Upper lobe of left lung (tissue), 6 donors: ENCODE results near the gene SLC25A22. TPM values are rescaled to one million over a fixed set of nuclear protein-coding genes. Genes with fewer than 3 reads are reported as not detected.
A peak's percentile ranks its signal among the peaks of the same experiment; 100 is the strongest.

ENCODE experiments used
- ATAC-seq, 2 donors: fragments of 200-7000 bp; cut with Tn5 transposase; one replicate each; pipeline ENCODE4 v1.9.1; 2022; ENCODE audit warnings: mild to moderate bottlenecking in 2 of 2, moderate library complexity in 2 of 2; ENCODE audit not compliant: low FRiP score in 2 of 2
- DNase-seq, 2 donors: peaks; one replicate each; pipeline ENCODE4 v3.0.0-alpha.2; 2019 to 2020
- H3K27ac ChIP-seq, 4 donors: fragments of 200-600 bp; sonication (generic); one replicate each; pipeline ENCODE4 v1.5.1; 2016 to 2019
- H3K27me3 ChIP-seq, 4 donors: fragments of 200-600 bp; sonication (generic); one replicate each; pipeline ENCODE4 v1.5.1; 2017 to 2019
- H3K36me3 ChIP-seq, 4 donors: fragments of 200-600 bp; sonication (generic); one replicate each; pipeline ENCODE4 v1.5.1; 2016 to 2019
- H3K4me1 ChIP-seq, 4 donors: fragments of 200-600 bp; sonication (generic); one replicate each; pipeline ENCODE4 v1.5.1; 2018 to 2019
- H3K4me3 ChIP-seq, 4 donors: fragments of 200-600 bp; sonication (generic); one replicate each; pipeline ENCODE4 v1.5.1; 2017 to 2019; ENCODE audit warnings: mild to moderate bottlenecking in 2 of 4, moderate library complexity in 1 of 4
- H3K9me3 ChIP-seq, 4 donors: fragments of 200-600 bp; sonication (generic); one replicate each; pipeline ENCODE4 v1.5.1; 2018 to 2019
- EP300 ChIP-seq, 4 donors: sonication (generic); formaldehyde crosslinking; IDR thresholded peaks; one replicate each; pipeline ENCODE4 v1.5.1; 2017; ENCODE audit warnings: antibody characterized with exemption in 4 of 4, control low read depth in 2 of 4
- POLR2A ChIP-seq, 4 donors: fragments of 450-650 bp; IDR thresholded peaks; one replicate each; pipeline ENCODE4 v1.5.1; 2016 to 2017; ENCODE audit warnings: antibody characterized with exemption in 4 of 4, mild to moderate bottlenecking in 2 of 4
- POLR2AphosphoS5 ChIP-seq, 2 donors: sonication (generic); formaldehyde crosslinking; IDR thresholded peaks; one replicate each; pipeline ENCODE4 v1.5.1; 2017; ENCODE audit warnings: antibody characterized with exemption in 2 of 2
- WGBS, 2 donors: methylation state at CpG; one replicate each; pipeline ENCODE4 v1.1.5; 2017 to 2018; 5-methylcytosine and 5-hydroxymethylcytosine counted together
- total RNA-seq, 6 donors: library from RNA; depleted of rRNA in 4 of 6; stranded (reverse); fragments of >200 nt in 4 of 6; gene quantifications; one replicate each; pipeline versions ENCODE4 v1.1.0 to v1.2.1, GENCODE V29; 2016 to 2021
- TF ChIP-seq, protein P1 (sequence below), 6 experiments: fragments of 450-650 bp in 4 of 6; fragments of 200-600 bp in 2 of 6; sonication (generic) in 2 of 6; IDR thresholded peaks; one replicate each; pipeline ENCODE4 v1.5.1; 2016 to 2019; ENCODE audit warnings: antibody characterized with exemption in 6 of 6
- donor health status: DM: no; HTN: no; CAD: no; lungs with moderate emphysema.
- donor health status: DM: no; HTN: yes; CAD: no; lungs with severe emphysema.

The SLC25A22 gene
- total RNA-seq, 6 donors from 2014 or later, result 13.6 to 29.3 (median 22.3) TPM

DNA sequence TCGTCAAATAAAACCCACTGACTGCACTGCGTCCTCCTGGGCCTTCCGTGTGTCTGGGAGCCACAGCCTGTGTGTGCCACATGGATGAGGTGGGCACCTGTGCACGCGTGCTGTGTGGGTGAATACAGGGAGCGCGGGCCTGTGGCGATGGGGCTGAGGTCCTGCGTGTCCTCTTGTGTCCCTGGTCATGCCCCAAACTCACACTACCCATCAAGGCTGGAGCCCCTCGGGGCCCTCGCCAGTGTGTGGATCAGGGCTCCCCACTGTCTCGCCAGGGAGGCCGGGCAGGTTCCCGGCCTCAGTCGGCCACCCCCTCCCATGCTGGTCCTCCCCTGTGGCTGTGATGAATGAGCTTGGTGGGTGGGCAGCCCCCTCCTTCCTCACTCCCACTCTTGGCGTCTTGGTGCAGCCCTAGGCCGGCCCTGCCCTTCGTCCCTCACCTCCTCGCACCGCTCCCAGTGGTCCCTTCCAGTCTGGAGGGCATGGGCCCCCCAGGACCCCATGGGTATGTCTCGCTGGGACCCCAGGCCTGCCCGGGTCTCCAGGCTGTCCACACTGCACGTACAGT lies 34.0 kb upstream of the SLC25A22 start:
- Histone ChIP-seq H3K9me3 (no peaks in the 10 kb centered on the region), H3K27ac (peak overlapping the region; percentile 87 to 94 (median 92)), H3K4me1 (peaks cover 77 to 92% (median 80%) of the 10 kb centered on the region in 4 donors), H3K36me3 (peaks cover 0 to 14% (median 13%) of the 10 kb centered on the region in 4 donors), H3K27me3 (peaks cover 0 to 4% (median 0%) of the 10 kb centered on the region in 4 donors), H3K4me3 (peak overlapping the region in 3 of 4 donors; percentile 52 to 95 (median 80))
- DNase-seq (peak in 1 of 2 donors; percentile 73), ATAC-seq (no peak)
- WGBS, 2 donors, result 67 to 84% methylated on average over 7 to 22 of the region's 23 CpGs
- TF ChIP-seq POLR2AphosphoS5 (IDR thresholded peaks at IDR 0.05) (no peak), EP300 (IDR thresholded peaks at IDR 0.05) (no peak), POLR2A (IDR thresholded peaks at IDR 0.05) (no peak)
- TF ChIP-seq, protein P1, sequence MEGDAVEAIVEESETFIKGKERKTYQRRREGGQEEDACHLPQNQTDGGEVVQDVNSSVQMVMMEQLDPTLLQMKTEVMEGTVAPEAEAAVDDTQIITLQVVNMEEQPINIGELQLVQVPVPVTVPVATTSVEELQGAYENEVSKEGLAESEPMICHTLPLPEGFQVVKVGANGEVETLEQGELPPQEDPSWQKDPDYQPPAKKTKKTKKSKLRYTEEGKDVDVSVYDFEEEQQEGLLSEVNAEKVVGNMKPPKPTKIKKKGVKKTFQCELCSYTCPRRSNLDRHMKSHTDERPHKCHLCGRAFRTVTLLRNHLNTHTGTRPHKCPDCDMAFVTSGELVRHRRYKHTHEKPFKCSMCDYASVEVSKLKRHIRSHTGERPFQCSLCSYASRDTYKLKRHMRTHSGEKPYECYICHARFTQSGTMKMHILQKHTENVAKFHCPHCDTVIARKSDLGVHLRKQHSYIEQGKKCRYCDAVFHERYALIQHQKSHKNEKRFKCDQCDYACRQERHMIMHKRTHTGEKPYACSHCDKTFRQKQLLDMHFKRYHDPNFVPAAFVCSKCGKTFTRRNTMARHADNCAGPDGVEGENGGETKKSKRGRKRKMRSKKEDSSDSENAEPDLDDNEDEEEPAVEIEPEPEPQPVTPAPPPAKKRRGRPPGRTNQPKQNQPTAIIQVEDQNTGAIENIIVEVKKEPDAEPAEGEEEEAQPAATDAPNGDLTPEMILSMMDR (IDR thresholded peaks at IDR 0.05), result no peak

GRCh38 chr11:831118-831864 lies 33.2 kb upstream of the SLC25A22 start:
- no peak for TF ChIP-seq POLR2A (IDR thresholded peaks at IDR 0.05)
- no peak for TF ChIP-seq POLR2AphosphoS5 (IDR thresholded peaks at IDR 0.05)
- TF ChIP-seq, protein P1 (IDR thresholded peaks at IDR 0.05), result no peak
- Histone ChIP-seq H3K4me1 (peaks cover 83 to 94% (median 85%) of the 10 kb centered on the region in 4 donors), H3K4me3 (peak overlapping the region in 2 of 4 donors; percentile 45 to 46), H3K27ac (no peak overlapping the region), H3K27me3 (peaks cover 0 to 4% (median 0%) of the 10 kb centered on the region in 4 donors), H3K9me3 (no peaks in the 10 kb centered on the region), H3K36me3 (peaks cover 0 to 6% (median 6%) of the 10 kb centered on the region in 4 donors)
- no peak for ATAC-seq
- peak in 1 of 2 donors; percentile 83 for DNase-seq
- 76 to 78% methylated on average over 23 to 25 of the region's 31 CpGs for WGBS, 2 donors

- peak; percentile 88 to 94 for DNase-seq
- H3K9me3 ChIP-seq, result no peaks in the 10 kb centered on the region
- H3K27ac ChIP-seq, result peak overlapping the region in 3 of 4 donors; percentile 48 to 89 (median 78)
- H3K36me3 ChIP-seq, result peaks cover 0 to under 1% (median under 1%) of the 10 kb centered on the region in 4 donors
- WGBS, 2 donors, result 33 to 38% methylated on average over 25 to 32 of the region's 78 CpGs
- H3K4me1 ChIP-seq, result peaks cover 86 to 96% (median 91%) of the 10 kb centered on the region in 4 donors
- H3K4me3 ChIP-seq, result peak overlapping the region in 3 of 4 donors; percentile 39 to 46 (median 45)
- no peak for TF ChIP-seq EP300 (IDR thresholded peaks at IDR 0.05)
- peak in 1 of 4 donors; percentile 47 for TF ChIP-seq POLR2A (IDR thresholded peaks at IDR 0.05)
- TF ChIP-seq POLR2AphosphoS5 (IDR thresholded peaks at IDR 0.05), result peak in 1 of 2 donors; percentile 40
- peak; percentile 53 to 61 for ATAC-seq
- H3K27me3 ChIP-seq, result peaks cover 0 to 4% (median 0%) of the 10 kb centered on the region in 4 donors
Measured at GRCh38 chr11:830295-831117, 32.4 kb upstream of the SLC25A22 start.

- DNase-seq (no peak), ATAC-seq (peak in 1 of 2 donors; percentile 0)
- peaks cover 88 to 96% (median 91%) of the 10 kb centered on the region in 4 donors for H3K4me1 ChIP-seq
- H3K9me3 ChIP-seq, result no peaks in the 10 kb centered on the region
- peak overlapping the region; percentile 48 to 92 (median 84) for H3K27ac ChIP-seq
- H3K4me3 ChIP-seq, result peak overlapping the region in 3 of 4 donors; percentile 39 to 46 (median 45)
- 2 to 10% methylated on average over 2 to 18 of the region's 39 CpGs for WGBS, 2 donors
- TF ChIP-seq POLR2AphosphoS5 (IDR thresholded peaks at IDR 0.05) (no peak), POLR2A (IDR thresholded peaks at IDR 0.05) (peak in 1 of 4 donors; percentile 59)
- H3K27me3 ChIP-seq, result peaks cover 0 to 4% (median 0%) of the 10 kb centered on the region in 4 donors
- H3K36me3 ChIP-seq, result peaks cover 2 to 7% (median 6%) of the 10 kb centered on the region in 4 donors
Measured at GRCh38 chr11:829847-830294, 31.8 kb upstream of the SLC25A22 start.

GRCh38 chr11:829176-829846 lies 31.2 kb upstream of the SLC25A22 start:
- no peak for TF ChIP-seq POLR2AphosphoS5 (IDR thresholded peaks at IDR 0.05)
- peak in 1 of 4 donors; percentile 41 for TF ChIP-seq POLR2A (IDR thresholded peaks at IDR 0.05)
- peak in 1 of 2 donors; percentile 89 for DNase-seq
- ATAC-seq, result peak; percentile 9 to 23
- no peaks in the 10 kb centered on the region for H3K9me3 ChIP-seq
- WGBS, 2 donors, result 0 to 11% methylated on average over 2 to 37 of the region's 40 CpGs
- H3K36me3 ChIP-seq, result peaks cover 7 to 13% (median 12%) of the 10 kb centered on the region in 4 donors
- peak overlapping the region; percentile 48 to 92 (median 84) for H3K27ac ChIP-seq
- H3K4me1 ChIP-seq, result peaks cover 84 to 96% (median 87%) of the 10 kb centered on the region in 4 donors
- H3K4me3 ChIP-seq, result peak overlapping the region in 3 of 4 donors; percentile 39 to 46 (median 45)
- H3K27me3 ChIP-seq, result peaks cover 0 to 4% (median 0%) of the 10 kb centered on the region in 4 donors
